HG03460 (cell line): ENCODE data around the gene COL16A1.

Experiments used
- ATAC-seq: cut with Tn5 transposase; IDR thresholded peaks from one replicate; pipeline ENCODE4 v1.9.1; 2021; ENCODE audit not compliant: unreplicated experiment

Gene COL16A1

GRCh38 chr1:31703431-31704270 lies at the start of gene COL16A1:
Gene COL16A1 (minus strand): TSS chr1:31704017. CDS start chr1:31702193, 1,824 bp downstream.
- ATAC-seq, result no peak

GRCh38 chr1:31752952-31753475 lies 49.2 kb upstream of the COL16A1 start:
- no peak for ATAC-seq

- ATAC-seq, result no peak
Measured at GRCh38 chr1:31752258-31752657, 48.4 kb upstream of the COL16A1 start.

- no peak for ATAC-seq
Measured at GRCh38 chr1:31751822-31752241, 48.0 kb upstream of the COL16A1 start.

GRCh38 chr1:31750858-31751510 lies 47.2 kb upstream of the COL16A1 start:
- no peak for ATAC-seq

- no peak for ATAC-seq
Measured at GRCh38 chr1:31749785-31750735, 46.2 kb upstream of the COL16A1 start.

- ATAC-seq, result no peak
Measured at GRCh38 chr1:31748365-31748764, 44.5 kb upstream of the COL16A1 start.

GRCh38 chr1:31747304-31747703 lies 43.5 kb upstream of the COL16A1 start:
- no peak for ATAC-seq

GRCh38 chr1:31746687-31747086 lies 42.9 kb upstream of the COL16A1 start:
- no peak for ATAC-seq

GRCh38 chr1:31745946-31746670 lies 42.3 kb upstream of the COL16A1 start:
- no peak for ATAC-seq

GRCh38 chr1:31745096-31745945 lies 41.5 kb upstream of the COL16A1 start:
- no peak for ATAC-seq

GRCh38 chr1:31744165-31744888 lies 40.5 kb upstream of the COL16A1 start:
- peak; percentile 53 for ATAC-seq

- ATAC-seq, result no peak
Measured at GRCh38 chr1:31742462-31743212, 38.8 kb upstream of the COL16A1 start.

GRCh38 chr1:31739346-31739745 lies 35.5 kb upstream of the COL16A1 start:
- ATAC-seq, result no peak

GRCh38 chr1:31736675-31737074 lies 32.9 kb upstream of the COL16A1 start:
- ATAC-seq, result no peak

GRCh38 chr1:31735571-31735970 lies 31.8 kb upstream of the COL16A1 start:
- ATAC-seq, result no peak

GRCh38 chr1:31734582-31735107 lies 30.8 kb upstream of the COL16A1 start:
- ATAC-seq, result no peak
